ENCODE results near the gene TTC28. TPM values are rescaled to one million over a fixed set of nuclear protein-coding genes. Genes with fewer than 3 reads are reported as not detected.

TTC28 gene
- total RNA-seq, 1 donor from 2014 or later, result 65.4 TPM

- Mint-ChIP-seq H3K27me3 (ENCODE audit: low read depth) (no peaks in the 10 kb centered on the region), H3K27ac (ENCODE audit: unreplicated experiment) (no peak overlapping the region), H3K9me3 (no peaks in the 10 kb centered on the region), H3K4me3 (no peak overlapping the region), H3K36me3 (ENCODE audit: low read depth) (no peaks in the 10 kb centered on the region), H3K4me1 (peaks cover 50% of the 10 kb centered on the region)
- TF ChIP-seq CTCF (conservative IDR thresholded peaks at IDR 0.05), result no peak
- no peak for DNase-seq (ENCODE audit: low read depth, low spot score)
Observed at GRCh38 chr22:28346308-28346707, 333.3 kb downstream of the TTC28 start.

- H3K4me1 Mint-ChIP-seq, result peaks cover 46% of the 10 kb centered on the region
- no peak for DNase-seq (ENCODE audit: low read depth, low spot score)
Observed at GRCh38 chr22:28344918-28345703, 334.5 kb downstream of the TTC28 start.

GRCh38 chr22:28341001-28341400 is 338.6 kb downstream of the TTC28 start:
- peak overlapping the region; percentile 62 for H3K27ac Mint-ChIP-seq (ENCODE audit: unreplicated experiment)
- no peak for DNase-seq (ENCODE audit: low read depth, low spot score)
- H3K9me3 Mint-ChIP-seq, result no peaks in the 10 kb centered on the region

More at GRCh38 chr22:28344918-28345703, 334.5 kb downstream of the TTC28 start:
- H3K27me3 Mint-ChIP-seq (ENCODE audit: low read depth), result no peaks in the 10 kb centered on the region
- TF ChIP-seq CTCF (conservative IDR thresholded peaks at IDR 0.05), result no peak
- H3K36me3 Mint-ChIP-seq (ENCODE audit: low read depth), result peaks cover 5% of the 10 kb centered on the region
- H3K27ac Mint-ChIP-seq (ENCODE audit: unreplicated experiment), result no peak overlapping the region
- no peaks in the 10 kb centered on the region for H3K9me3 Mint-ChIP-seq
- no peak overlapping the region for H3K4me3 Mint-ChIP-seq

GRCh38 chr22:28333088-28333487 is 346.6 kb downstream of the TTC28 start:
- H3K27me3 Mint-ChIP-seq (ENCODE audit: low read depth), result no peaks in the 10 kb centered on the region

More at GRCh38 chr22:28341001-28341400, 338.6 kb downstream of the TTC28 start:
- Mint-ChIP-seq H3K4me3 (no peak overlapping the region), H3K4me1 (peaks cover 24% of the 10 kb centered on the region), H3K36me3 (ENCODE audit: low read depth) (peaks cover 22% of the 10 kb centered on the region), H3K27me3 (ENCODE audit: low read depth) (no peaks in the 10 kb centered on the region)
- TF ChIP-seq CTCF (conservative IDR thresholded peaks at IDR 0.05), result no peak

GRCh38 chr22:28332410-28332809 is 347.2 kb downstream of the TTC28 start:
- DNase-seq (ENCODE audit: low read depth, low spot score), result no peak
- Mint-ChIP-seq H3K27me3 (ENCODE audit: low read depth) (no peaks in the 10 kb centered on the region), H3K27ac (ENCODE audit: unreplicated experiment) (no peak overlapping the region), H3K36me3 (ENCODE audit: low read depth) (peaks cover 6% of the 10 kb centered on the region), H3K4me1 (peaks cover 4% of the 10 kb centered on the region), H3K9me3 (peaks cover 3% of the 10 kb centered on the region), H3K4me3 (no peak overlapping the region)
- TF ChIP-seq CTCF (conservative IDR thresholded peaks at IDR 0.05), result no peak

More at GRCh38 chr22:28333088-28333487, 346.6 kb downstream of the TTC28 start:
- Mint-ChIP-seq H3K4me1 (peaks cover 4% of the 10 kb centered on the region), H3K4me3 (no peak overlapping the region), H3K36me3 (ENCODE audit: low read depth) (peaks cover 7% of the 10 kb centered on the region), H3K9me3 (peaks cover 3% of the 10 kb centered on the region), H3K27ac (ENCODE audit: unreplicated experiment) (no peak overlapping the region)
- TF ChIP-seq CTCF (conservative IDR thresholded peaks at IDR 0.05), result no peak
- no peak for DNase-seq (ENCODE audit: low read depth, low spot score)
